Right ventricle myocardium inferior (tissue), 1 donor: ENCODE results near the gene RAB31. TPM values are rescaled to one million over a fixed set of nuclear protein-coding genes. Genes with fewer than 3 reads are reported as not detected.
A peak's percentile ranks its signal among the peaks of the same experiment; 100 is the strongest.

Experiments used
- ATAC-seq: fragments of 200-7000 bp; cut with Tn5 transposase; one replicate; pipeline ENCODE4 v1.9.1; 2020; ENCODE audit warnings: mild to moderate bottlenecking, moderate library complexity
- DNase-seq: peaks from one replicate; pipeline ENCODE4 v3.0.0; 2021; ENCODE audit errors: missing footprints
- intact Hi-C: fragments of 100-400 bp; cut with DNase I; formaldehyde crosslinking; loops from one replicate; pipeline ENCODE4 v1.11.0; 2022
- total RNA-seq: library from RNA; stranded (reverse); fragmentation: NEBNext Ultra II Directional; extraction: Animal tissue kit (Norgen Biotek cat#: 25700); gene quantifications from one replicate; pipeline ENCODE4 v1.2.1, GENCODE V29; 2021
- donor health status: DM: no; HTN: yes; CAD: no; lungs with severe emphysema.

Gene RAB31
- total RNA-seq, 1 donor from 2014 or later: 11.7 TPM

- intact Hi-C loops: loop anchor here (10.0 kb wide), 2 partner anchors 57 to 237 kb away; no protein-coding TSS in a partner anchor
- peak; percentile 28 for ATAC-seq
- no peak for DNase-seq
These were observed 582 bp upstream of the RAB31 start for GRCh38 chr18:9707381-9708056.

- ATAC-seq: peak; percentile 3
- intact Hi-C loops: loop anchor here (10.0 kb wide), 2 partner anchors 56 to 236 kb away; no protein-coding TSS in a partner anchor
- peak; percentile 82 for DNase-seq
These were observed 568 bp downstream of the RAB31 start for GRCh38 chr18:9708434-9709303.

GRCh38 chr18:9709304-9709877 is 1.3 kb downstream of the RAB31 start:
- DNase-seq (no peak), ATAC-seq (no peak)
- intact Hi-C loops: loop anchor here (10.0 kb wide), 2 partner anchors 55 to 235 kb away; no protein-coding TSS in a partner anchor

GRCh38 chr18:9710037-9710436 is 1.9 kb downstream of the RAB31 start:
- DNase-seq (no peak), ATAC-seq (no peak)
- intact Hi-C loops: no loop called here

GRCh38 chr18:9711361-9712129 is 3.4 kb downstream of the RAB31 start:
- ATAC-seq: no peak
- DNase-seq: no peak
- intact Hi-C loops: no loop called here

- DNase-seq (no peak), ATAC-seq (no peak)
- intact Hi-C loops: no loop called here
These were observed 4.1 kb downstream of the RAB31 start for GRCh38 chr18:9712130-9712577.

GRCh38 chr18:9712611-9713010 is 4.5 kb downstream of the RAB31 start:
- ATAC-seq (no peak), DNase-seq (no peak)
- intact Hi-C loops: no loop called here

- ATAC-seq (no peak), DNase-seq (no peak)
- intact Hi-C loops: no loop called here
These were observed 6.4 kb downstream of the RAB31 start for GRCh38 chr18:9714266-9715087.

- ATAC-seq: no peak
- intact Hi-C loops: no loop called here
- no peak for DNase-seq
These were observed 6.9 kb downstream of the RAB31 start for GRCh38 chr18:9715088-9715343.

- no peak for ATAC-seq
These were observed 8.1 kb downstream of the RAB31 start for GRCh38 chr18:9715978-9716774.

GRCh38 chr18:9716780-9717563 is 8.9 kb downstream of the RAB31 start:
- ATAC-seq: no peak
- no peak for DNase-seq
- intact Hi-C loops: no loop called here

More at GRCh38 chr18:9715978-9716774, 8.1 kb downstream of the RAB31 start:
- no peak for DNase-seq
- intact Hi-C loops: no loop called here

GRCh38 chr18:9719421-9719981 is 11.4 kb downstream of the RAB31 start:
- intact Hi-C loops: no loop called here
- no peak for ATAC-seq
- DNase-seq: no peak

GRCh38 chr18:9720327-9720726 is 12.2 kb downstream of the RAB31 start:
- no peak for DNase-seq
- intact Hi-C loops: no loop called here
- no peak for ATAC-seq

GRCh38 chr18:9721893-9722550 is 13.9 kb downstream of the RAB31 start:
- no peak for ATAC-seq

GRCh38 chr18:9722691-9723090 is 14.6 kb downstream of the RAB31 start:
- DNase-seq: no peak
- no peak for ATAC-seq
- intact Hi-C loops: no loop called here

More at GRCh38 chr18:9721893-9722550, 13.9 kb downstream of the RAB31 start:
- intact Hi-C loops: no loop called here
- no peak for DNase-seq
